ENCODE measurements around the gene SLC25A34. TPM values are rescaled to one million over a fixed set of nuclear protein-coding genes. Genes with fewer than 3 reads are reported as not detected.

Gene SLC25A34
- total and polyA plus RNA-seq, 2 of the 13 experiments (the other 11 are each of a cell fraction or from before 2014, with no cell fraction given), result 0.13 to 0.18 TPM

GRCh38 chr1:15749399-15750291 is 13.6 kb downstream of the SLC25A34 start:
- Histone ChIP-seq H2AFZ (ENCODE audit: low read length) (no peak overlapping the region), H3K27ac (ENCODE audit: extremely low read length, insufficient read depth, low read length) (no peak overlapping the region), H3K4me3 (replicated peaks in 1 of 3; ENCODE audit: insufficient read depth in 1 of 3, low read depth in 2 of 3, low read length in 3 of 3) (peak overlapping the region; percentile 24 to 68 (median 42)), H3K9me3 (ENCODE audit: low read length) (no peaks in the 10 kb centered on the region), H3K4me2 (ENCODE audit: low read depth, low read length) (peak overlapping the region; percentile 87), H4K20me1 (ENCODE audit: insufficient read depth, low read length) (no peaks in the 10 kb centered on the region), H3K27me3 (ENCODE audit: control insufficient read depth in 1 of 2, insufficient read depth in 2 of 2, low read length in 2 of 2) (peaks cover 1 to 28% of the 10 kb centered on the region in 2 experiments), H3K4me1 (ENCODE audit: insufficient read depth, low read length) (peaks cover 64% of the 10 kb centered on the region), H3K79me2 (ENCODE audit: insufficient read depth, low read length) (no peaks in the 10 kb centered on the region), H3K36me3 (replicated peaks in 1 of 2; ENCODE audit: control insufficient read depth in 1 of 2, insufficient read depth in 2 of 2, low read length in 2 of 2) (no peaks in the 10 kb centered on the region), H3K9ac (ENCODE audit: insufficient read depth, low read depth, low read length) (peak overlapping the region; percentile 50)
- BruUV-seq (replicated peaks), result no TSS peak
- ChIA-PET POLR2A (no interaction called here), CTCF (ENCODE audit: low intra/inter-chr PET ratio, low total read pairs) (no interaction called here)
- 16% methylated on average over 9 of the region's 19 CpGs for WGBS (ENCODE audit: low lambda C conversion rate)
- intact Hi-C loops (cut with micrococcal nuclease; ENCODE audit: unreplicated experiment), result loop anchor here (10.0 kb wide), 1 partner anchor 65 kb away; the partner anchor contains the start of gene PLEKHM2
- in situ Hi-C loops (cut with HindIII; ENCODE audit: extremely low pct_ligation_motif_present, low pct_unique_long_range_greater_than_20kb), result no loop called here
- DNase-seq (ENCODE audit: low spot score) (no peak), FAIRE-seq (peak; percentile 60), ATAC-seq (peak; percentile 66)
- TF ChIP-seq KDM2A (CRISPR knock-in tag; IDR thresholded peaks at IDR 0.05; ENCODE audit: borderline replicate concordance, low read depth) (peak; percentile 22; the same call in 1 of the 2 replicates), MXD1 (CRISPR knock-in tag; IDR thresholded peaks at IDR 0.05) (0 out of 2 replicates have a peak, but pooled peaks have one; percentile 35), ZNF281 (CRISPR knock-in tag; IDR thresholded peaks at IDR 0.05; ENCODE audit: borderline replicate concordance) (peak; percentile 93), MAZ (IDR thresholded peaks at IDR 0.05; ENCODE audit: borderline replicate concordance, low read depth, low read length) (no peak), MAZ (CRISPR knock-in tag; IDR thresholded peaks at IDR 0.05; ENCODE audit: low read depth) (peak; percentile 37; the same call in 1 of the 2 replicates), TBX2 (CRISPR knock-in tag; IDR thresholded peaks at IDR 0.05; ENCODE audit: borderline replicate concordance) (peak; percentile 32; the same call in 1 of the 2 replicates), ZGPAT (CRISPR knock-in tag; IDR thresholded peaks at IDR 0.05) (peak; percentile 44), ARID2 (CRISPR knock-in tag; IDR thresholded peaks at IDR 0.05; ENCODE audit: borderline replicate concordance) (no peak), ZBTB7A (CRISPR knock-in tag; IDR thresholded peaks at IDR 0.05) (peak; percentile 54; the same call in 1 of the 2 replicates), SP5 (CRISPR knock-in tag; IDR thresholded peaks at IDR 0.05; ENCODE audit: borderline replicate concordance, low read depth) (peak; percentile 22; the same call in 1 of the 2 replicates), ZFX (CRISPR knock-in tag; IDR thresholded peaks at IDR 0.05; ENCODE audit: low read depth) (peak; percentile 74), NR0B2 (CRISPR knock-in tag; IDR thresholded peaks at IDR 0.05) (no peak), DMAP1 (CRISPR knock-in tag; IDR thresholded peaks at IDR 0.05) (0 out of 2 replicates have a peak, but pooled peaks have one; percentile 53), ZNF629 (CRISPR knock-in tag; conservative IDR thresholded peaks at IDR 0.05) (peak; percentile 81), HIC2 (CRISPR knock-in tag; IDR thresholded peaks at IDR 0.05; ENCODE audit: low read depth) (peak; percentile 62)
